SU-DHL-6 (cell line): ENCODE results near the gene TNS4.

Experiments
- H2AFZ ChIP-seq: fragments of 200-600 bp; sonication (generic); 2 replicates; pipeline ENCODE4 v1.6.1; 2014; ENCODE audit warnings: low read depth, mild to moderate bottlenecking, moderate library complexity, mixed read lengths, antibody characterized with exemption, low read length; ENCODE audit not compliant: severe bottlenecking
- H3F3A ChIP-seq: fragments of 200-600 bp; shearing (Covaris generic); 2 replicates; pipeline ENCODE4 v1.6.0; 2016; ENCODE audit warnings: antibody characterized with exemption, mild to moderate bottlenecking; ENCODE audit not compliant: insufficient read depth
- H3K27ac ChIP-seq: fragments of 200-600 bp; sonication (generic); 2 replicates; pipeline ENCODE4 v1.5.1; 2016; ENCODE audit warnings: low read depth, mild to moderate bottlenecking, low read length, moderate library complexity, mixed read lengths
- H3K27me3 ChIP-seq: fragments of 200-600 bp; sonication (generic), shearing (Covaris generic); 2 replicates; pipeline ENCODE4 v1.6.0; 2014; ENCODE audit warnings: mild to moderate bottlenecking, low read length
- H3K36me3 ChIP-seq: fragments of 200-600 bp; sonication (generic); 2 replicates; pipeline ENCODE4 v1.6.1; 2014; ENCODE audit warnings: mild to moderate bottlenecking, low read length, mixed read lengths
- H3K4me2 ChIP-seq: fragments of 300-600, 200-600 bp; shearing (Covaris generic), sonication (generic); 2 replicates; pipeline ENCODE4 v1.6.0; 2014; ENCODE audit warnings: low read length, low read depth, mild to moderate bottlenecking; ENCODE audit not compliant: poor library complexity, severe bottlenecking
- H3K4me3 ChIP-seq: fragments of 200-600 bp; sonication (generic); 2 replicates; pipeline ENCODE4 v1.5.1; 2014; ENCODE audit warnings: antibody characterized with exemption, low read length, mild to moderate bottlenecking, mixed read lengths; ENCODE audit not compliant: insufficient read depth, poor library complexity, severe bottlenecking
- H3K79me2 ChIP-seq: fragments of 200-600 bp; sonication (generic); 2 replicates; pipeline ENCODE4 v1.6.1; 2014; ENCODE audit warnings: mild to moderate bottlenecking, low read length, moderate library complexity; ENCODE audit not compliant: insufficient read depth
- H3K9ac ChIP-seq: fragments of 200-600 bp; sonication (generic); 2 replicates; pipeline ENCODE4 v1.7.0; 2014; ENCODE audit warnings: mild to moderate bottlenecking, low read length
- H3K9me2 ChIP-seq: fragments of 200-600 bp; sonication (generic); replicated peaks from 2 replicates; pipeline ENCODE4 v1.6.1; 2014; ENCODE audit warnings: low read length; ENCODE audit not compliant: insufficient read depth
- H3K9me3 ChIP-seq: fragments of 200-600 bp; sonication (generic); 2 replicates; pipeline ENCODE4 v1.6.1; 2014; ENCODE audit warnings: low read length, mixed read lengths; ENCODE audit not compliant: insufficient read depth
- H4K20me1 ChIP-seq: fragments of 200-600 bp; sonication (generic); 2 replicates; pipeline ENCODE4 v1.6.1; 2014; ENCODE audit warnings: low read depth, mild to moderate bottlenecking, antibody characterized with exemption, low read length, moderate library complexity, mixed read lengths
- EZH2phosphoT487 ChIP-seq: fragments of 200-600 bp; sonication (generic), shearing (Covaris generic); conservative IDR thresholded peaks from 2 replicates; pipeline ENCODE4 v1.6.1; 2018; ENCODE audit warnings: mild to moderate bottlenecking, antibody characterized with exemption, low read length, moderate library complexity, mixed read lengths
- TF ChIP-seq, protein P1 (sequence below): fragments of 200-600 bp; sonication (generic); IDR thresholded peaks from one replicate; pipeline ENCODE4 v1.5.1; 2017; ENCODE audit warnings: antibody characterized with exemption, mild to moderate bottlenecking, low read length, moderate library complexity; ENCODE audit not compliant: insufficient read depth, poor library complexity, severe bottlenecking

The TNS4 gene

DNA sequence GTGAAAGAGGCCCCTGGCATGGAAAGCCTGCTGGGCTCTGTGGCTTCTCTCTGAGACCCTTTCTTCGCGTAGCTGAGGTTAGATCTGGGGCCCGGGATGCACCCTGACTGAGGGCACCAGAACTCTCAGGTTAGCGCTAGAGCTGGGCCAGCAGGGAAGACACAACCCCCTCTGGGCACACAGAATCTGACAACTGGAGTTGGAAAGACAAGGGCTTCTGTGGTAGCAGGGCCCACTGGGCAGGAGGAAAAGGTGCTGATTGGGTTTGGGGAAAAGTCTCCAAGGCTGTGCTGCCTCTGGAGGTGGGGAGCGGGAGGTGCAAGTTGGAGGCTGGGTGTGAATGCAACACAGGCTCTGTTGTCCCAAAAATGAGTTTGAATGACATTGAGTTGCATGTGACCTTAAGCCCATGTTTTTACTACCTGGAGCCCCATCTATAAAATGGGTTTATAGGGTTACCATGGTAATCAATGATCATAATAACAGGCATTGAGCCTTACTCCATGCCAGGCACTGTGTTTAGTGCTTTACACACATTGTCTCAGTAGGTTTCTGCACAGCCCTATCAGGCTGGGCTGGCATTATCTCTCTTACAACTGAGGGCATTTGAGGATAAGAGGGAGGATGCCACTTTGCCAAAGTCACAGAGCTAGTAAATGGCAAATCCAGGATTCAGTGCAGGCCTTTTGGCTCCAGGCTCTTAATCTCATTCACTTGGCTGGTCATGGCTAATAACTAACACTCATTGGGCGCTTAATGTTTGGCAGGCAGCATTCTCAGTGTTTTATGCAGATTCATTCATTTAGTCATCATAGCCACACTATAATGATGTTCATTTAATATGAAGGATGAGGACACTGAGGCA, 67.6 kb downstream of the TNS4 start:
- Histone ChIP-seq H4K20me1 (no peaks in the 10 kb centered on the region), H3K9ac (no peak overlapping the region), H3K79me2 (no peaks in the 10 kb centered on the region), H3K4me2 (no peak overlapping the region), H2AFZ (no peak overlapping the region), H3K9me3 (no peaks in the 10 kb centered on the region), H3K27me3 (no peaks in the 10 kb centered on the region), H3K9me2 (no peaks in the 10 kb centered on the region), H3K27ac (no peak overlapping the region), H3K4me3 (no peak overlapping the region), H3K36me3 (no peaks in the 10 kb centered on the region), H3F3A (no peaks in the 10 kb centered on the region)
- TF ChIP-seq, protein P1, sequence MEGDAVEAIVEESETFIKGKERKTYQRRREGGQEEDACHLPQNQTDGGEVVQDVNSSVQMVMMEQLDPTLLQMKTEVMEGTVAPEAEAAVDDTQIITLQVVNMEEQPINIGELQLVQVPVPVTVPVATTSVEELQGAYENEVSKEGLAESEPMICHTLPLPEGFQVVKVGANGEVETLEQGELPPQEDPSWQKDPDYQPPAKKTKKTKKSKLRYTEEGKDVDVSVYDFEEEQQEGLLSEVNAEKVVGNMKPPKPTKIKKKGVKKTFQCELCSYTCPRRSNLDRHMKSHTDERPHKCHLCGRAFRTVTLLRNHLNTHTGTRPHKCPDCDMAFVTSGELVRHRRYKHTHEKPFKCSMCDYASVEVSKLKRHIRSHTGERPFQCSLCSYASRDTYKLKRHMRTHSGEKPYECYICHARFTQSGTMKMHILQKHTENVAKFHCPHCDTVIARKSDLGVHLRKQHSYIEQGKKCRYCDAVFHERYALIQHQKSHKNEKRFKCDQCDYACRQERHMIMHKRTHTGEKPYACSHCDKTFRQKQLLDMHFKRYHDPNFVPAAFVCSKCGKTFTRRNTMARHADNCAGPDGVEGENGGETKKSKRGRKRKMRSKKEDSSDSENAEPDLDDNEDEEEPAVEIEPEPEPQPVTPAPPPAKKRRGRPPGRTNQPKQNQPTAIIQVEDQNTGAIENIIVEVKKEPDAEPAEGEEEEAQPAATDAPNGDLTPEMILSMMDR = no peak
- no peak for TF ChIP-seq EZH2phosphoT487

DNA sequence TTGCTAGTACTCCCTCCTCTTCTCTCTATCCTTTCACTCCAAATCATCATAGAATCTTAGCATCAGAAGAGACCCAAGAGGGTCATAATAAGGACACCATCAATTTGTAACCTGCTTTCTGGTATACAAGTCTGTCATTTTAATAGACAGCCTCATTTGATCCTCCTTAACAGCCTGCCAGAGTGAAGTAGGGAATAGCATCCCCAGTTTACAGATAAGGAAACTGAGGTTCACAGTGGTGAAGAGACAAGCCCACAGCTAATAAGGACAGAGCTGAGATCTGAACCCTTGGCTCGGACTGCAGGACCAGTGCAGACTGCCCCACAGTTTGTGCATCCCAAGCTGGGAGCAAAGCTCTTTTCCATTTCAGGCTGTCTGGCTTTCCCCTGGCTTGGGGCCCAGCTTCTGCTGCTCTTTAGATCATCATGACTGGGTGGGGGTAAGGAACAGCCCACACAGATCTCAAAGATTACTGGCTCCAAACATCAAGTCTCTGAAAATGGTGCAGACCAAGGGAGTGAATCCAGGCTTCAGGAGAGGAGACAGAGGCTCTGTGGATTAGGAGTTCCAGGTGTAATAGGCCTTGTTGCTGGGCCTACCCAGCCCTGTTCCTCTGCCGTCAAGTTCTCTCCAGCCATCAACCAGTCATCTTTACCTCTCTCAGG, 68.4 kb downstream of the TNS4 start:
- Histone ChIP-seq H3K79me2 (no peaks in the 10 kb centered on the region), H3K36me3 (no peaks in the 10 kb centered on the region), H3K27ac (no peak overlapping the region), H3K4me2 (no peak overlapping the region), H2AFZ (no peak overlapping the region), H3K9me3 (no peaks in the 10 kb centered on the region), H3K27me3 (no peaks in the 10 kb centered on the region), H3K9ac (no peak overlapping the region), H4K20me1 (no peaks in the 10 kb centered on the region), H3F3A (no peaks in the 10 kb centered on the region), H3K9me2 (no peaks in the 10 kb centered on the region), H3K4me3 (no peak overlapping the region)
- TF ChIP-seq EZH2phosphoT487 = no peak
- TF ChIP-seq, protein P1 = no peak

DNA sequence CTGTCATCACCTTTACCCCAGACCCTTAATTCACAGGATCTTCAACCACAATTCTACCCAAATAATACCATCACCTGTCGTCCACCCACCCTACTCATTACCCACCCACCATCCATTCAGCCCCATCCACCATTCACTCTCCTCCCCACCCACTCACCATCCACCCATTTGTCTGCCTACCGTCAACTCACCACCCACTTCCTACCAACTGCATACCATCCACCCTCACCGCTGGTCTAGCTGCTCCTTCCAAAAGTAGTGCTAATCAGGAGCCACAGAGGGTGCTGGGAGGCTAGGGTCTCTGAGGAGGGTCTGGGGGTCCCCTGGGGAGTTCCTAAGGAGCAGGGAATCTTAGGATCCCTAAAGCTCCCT, 70.2 kb downstream of the TNS4 start:
- Histone ChIP-seq H3K27ac (no peak overlapping the region), H3K36me3 (no peaks in the 10 kb centered on the region), H3K79me2 (no peaks in the 10 kb centered on the region), H3K9ac (no peak overlapping the region), H3K9me3 (no peaks in the 10 kb centered on the region), H3F3A (no peaks in the 10 kb centered on the region), H3K4me3 (no peak overlapping the region), H2AFZ (no peak overlapping the region), H3K27me3 (no peaks in the 10 kb centered on the region), H3K9me2 (no peaks in the 10 kb centered on the region), H4K20me1 (no peaks in the 10 kb centered on the region), H3K4me2 (no peak overlapping the region)
- no peak for TF ChIP-seq EZH2phosphoT487
- TF ChIP-seq, protein P1 = no peak
